ENCODE measurements around the gene FAM234B.

FAM234B gene

GRCh38 chr12:13114251-13115052, 70.3 kb downstream of the FAM234B start:
- DNase-seq (ENCODE audit: low spot score) = no peak
- FAIRE-seq = peak; percentile 55

DNA sequence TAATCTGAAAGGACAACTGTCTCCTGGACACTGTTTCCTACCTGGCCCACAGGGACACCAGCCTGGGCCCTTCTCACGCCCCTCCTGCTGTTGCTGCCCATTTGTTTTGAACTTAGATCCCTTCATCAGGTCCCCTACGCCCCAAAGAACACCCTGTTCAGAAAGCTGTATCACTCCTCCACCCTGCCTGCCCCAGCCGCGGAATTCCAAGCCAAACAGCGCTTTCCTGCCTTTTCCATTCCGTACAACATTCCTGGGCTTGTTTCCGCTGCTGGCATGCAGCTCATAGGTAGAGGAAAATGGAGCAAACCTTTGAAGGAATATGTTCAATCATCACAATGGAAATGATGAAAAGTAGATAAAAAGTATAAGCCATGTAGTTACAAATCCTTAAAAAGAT, 72.1 kb downstream of the FAM234B start:
- no peak for FAIRE-seq
- DNase-seq (ENCODE audit: low spot score) = no peak

GRCh38 chr12:13117029-13117428, 72.8 kb downstream of the FAM234B start:
- no peak for DNase-seq (ENCODE audit: low spot score)
- no peak for FAIRE-seq

DNA sequence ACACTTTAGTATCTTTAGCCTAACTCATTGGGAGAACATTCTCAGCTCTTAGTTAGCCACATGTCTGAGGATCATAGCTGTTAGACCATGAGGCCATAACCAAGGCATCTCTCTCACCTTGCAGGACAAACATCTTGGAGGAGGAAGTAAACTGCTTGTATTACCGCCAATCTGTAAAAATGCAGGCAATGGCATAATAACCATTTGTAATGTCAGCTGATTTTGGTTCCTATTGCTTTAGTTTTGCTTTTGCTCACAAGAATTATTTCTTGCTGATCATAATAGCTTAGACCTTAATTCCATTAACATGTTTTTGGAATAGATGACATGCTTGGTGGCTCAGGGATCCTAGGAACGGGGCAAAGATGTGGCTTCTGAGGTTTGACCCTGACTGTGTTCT, 75.6 kb downstream of the FAM234B start:
- FAIRE-seq (no peak), DNase-seq (ENCODE audit: low spot score) (no peak)

- peak; percentile 27 for FAIRE-seq
- no peak for DNase-seq (ENCODE audit: low spot score)
Observed at GRCh38 chr12:13120413-13120812, 76.2 kb downstream of the FAM234B start.

DNA sequence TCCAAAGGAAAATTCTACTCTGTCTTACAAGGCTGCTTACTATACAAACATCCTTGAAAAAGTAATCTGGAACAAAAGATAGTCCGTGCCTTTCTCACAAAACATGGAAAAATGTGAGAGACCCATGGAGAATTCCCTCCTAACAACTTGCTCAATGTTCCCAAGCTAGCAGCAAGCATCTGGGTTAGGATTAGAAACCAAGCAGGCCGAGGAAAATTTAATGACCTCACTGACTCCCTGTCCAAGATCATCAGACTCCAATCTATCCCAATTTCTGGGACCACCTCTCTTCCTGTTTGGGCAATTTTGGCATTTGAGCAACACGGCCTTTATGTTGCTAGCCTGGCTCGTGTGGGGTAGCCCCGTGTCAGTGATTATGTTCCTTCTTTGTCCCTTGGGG, 77.4 kb downstream of the FAM234B start:
- FAIRE-seq = no peak
- DNase-seq (ENCODE audit: low spot score) = no peak

GRCh38 chr12:13124656-13125505, 80.7 kb downstream of the FAM234B start:
- DNase-seq (ENCODE audit: low spot score) (peak; percentile 67), FAIRE-seq (peak; percentile 37)

GRCh38 chr12:13125996-13126395, 81.8 kb downstream of the FAM234B start:
- DNase-seq (ENCODE audit: low spot score) (no peak), FAIRE-seq (peak; percentile 55)

GRCh38 chr12:13126494-13126893, 82.3 kb downstream of the FAM234B start:
- FAIRE-seq (no peak), DNase-seq (ENCODE audit: low spot score) (no peak)

DNA sequence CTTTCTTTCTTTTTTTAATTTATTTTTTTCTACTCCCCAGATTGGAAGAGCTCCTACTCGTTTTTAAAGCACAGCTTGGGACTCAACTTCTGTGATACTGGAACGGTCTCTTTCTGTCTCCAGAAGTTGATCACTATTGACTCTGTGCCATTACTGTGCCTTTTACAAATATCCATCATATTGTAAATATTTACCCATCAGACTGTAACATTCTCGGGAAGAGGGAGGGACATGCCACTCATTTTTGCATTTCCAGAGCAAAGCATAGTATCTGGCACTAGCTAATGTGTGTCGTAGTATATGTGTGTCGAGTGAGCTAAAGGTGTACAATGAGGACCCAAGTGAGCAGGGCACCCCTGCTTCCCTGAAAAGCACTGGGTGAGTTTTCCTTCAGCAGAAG, 83.3 kb downstream of the FAM234B start:
- FAIRE-seq (no peak), DNase-seq (ENCODE audit: low spot score) (no peak)

DNA sequence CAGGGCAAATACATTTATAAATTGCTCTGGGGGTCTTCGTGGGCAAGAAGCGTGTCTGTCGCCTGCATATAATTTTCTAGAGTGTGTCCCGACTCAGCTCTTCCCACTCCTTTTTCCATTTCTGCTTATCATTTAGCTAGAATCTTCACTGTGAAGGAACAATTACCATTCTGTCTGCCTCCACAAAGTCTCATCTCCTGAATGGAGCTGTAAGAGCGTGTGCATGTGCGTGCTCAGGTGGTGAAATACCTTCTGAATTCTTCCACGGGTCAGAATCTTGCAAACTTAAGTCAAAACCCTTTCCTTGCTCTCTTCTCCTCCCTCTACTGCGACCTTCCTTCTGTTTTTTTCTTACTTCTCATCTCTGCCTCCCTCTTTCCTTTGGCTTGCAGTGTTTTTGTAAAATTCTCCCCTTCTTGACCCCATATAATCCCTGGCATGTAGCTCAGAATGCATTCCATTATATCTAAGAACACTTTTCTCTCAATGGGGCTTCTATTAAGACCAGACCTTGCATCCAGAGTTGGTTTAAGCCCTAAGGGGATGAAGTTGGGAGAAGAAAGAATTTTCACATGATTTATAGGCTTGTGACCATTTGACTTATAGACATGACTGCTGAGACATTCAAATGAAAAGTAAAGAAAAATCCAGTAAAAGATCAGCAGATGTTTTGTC, 84.2 kb downstream of the FAM234B start:
- FAIRE-seq (no peak), DNase-seq (ENCODE audit: low spot score) (no peak)

- no peak for FAIRE-seq
- no peak for DNase-seq (ENCODE audit: low spot score)
Observed at GRCh38 chr12:13130981-13131380, 86.8 kb downstream of the FAM234B start.

Data from urothelium cell line (cell line).